GM19467 (cell line): ENCODE data around the gene BAIAP2L2.
"Not testable (repeated sequence)": the region's sequence is repeated elsewhere in the genome, so short reads cannot be mapped to it uniquely, and the experiment has no call there.

Experiments
- ATAC-seq: cut with Tn5 transposase; IDR thresholded peaks from one replicate; pipeline ENCODE4 v1.9.1; 2021; ENCODE audit warnings: mild to moderate bottlenecking, moderate library complexity; ENCODE audit not compliant: unreplicated experiment

Gene BAIAP2L2

DNA sequence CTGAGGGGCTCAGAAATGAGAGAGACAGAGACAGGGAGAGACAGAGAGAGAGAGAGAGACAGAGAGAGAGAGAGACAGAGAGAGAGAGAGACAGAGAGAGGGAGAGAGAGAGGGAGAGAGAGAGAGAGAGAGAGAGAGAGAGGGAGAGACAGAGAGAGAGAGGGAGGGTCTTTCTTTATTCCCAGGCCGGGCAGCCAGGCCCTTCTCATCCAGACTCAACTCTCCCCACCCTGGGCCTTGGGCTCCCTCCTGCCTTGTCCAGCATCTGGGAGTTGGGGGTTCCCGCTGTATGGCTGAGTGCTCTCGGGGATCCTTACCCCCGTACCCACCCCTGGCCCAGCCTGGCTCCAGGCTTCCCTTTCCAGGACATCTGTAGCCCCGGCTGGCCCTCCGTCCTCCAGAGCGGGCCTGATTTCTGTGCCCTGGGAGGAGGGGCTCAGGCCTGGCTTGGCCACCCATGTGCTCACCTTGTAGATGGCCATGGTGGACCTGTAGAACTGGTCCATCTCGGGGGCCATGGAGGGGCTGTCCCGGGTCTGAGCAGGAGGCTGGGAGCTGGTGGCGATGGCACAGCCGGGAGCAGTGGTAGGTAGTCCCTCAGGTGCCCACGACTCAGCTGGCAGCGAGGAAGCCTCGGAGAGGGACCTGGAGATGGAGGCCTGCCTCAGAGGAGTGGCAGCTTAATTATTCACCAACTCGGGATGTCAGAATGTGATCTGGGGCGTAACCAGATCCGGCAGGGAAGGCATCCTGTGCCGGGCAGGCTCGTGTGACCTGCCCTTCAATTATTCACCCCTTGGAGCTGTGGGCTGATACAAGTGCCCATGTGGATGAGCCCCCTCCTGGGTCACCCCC, at the start of gene BAIAP2L2:
TSS of gene BAIAP2L2 (minus strand) at position 677 of the 855 bp plus-strand sequence. CDS start at position 518, 159 bp downstream.
- no peak for ATAC-seq

GRCh38 chr22:38155703-38156102, 45.2 kb upstream of the BAIAP2L2 start:
- no peak for ATAC-seq

DNA sequence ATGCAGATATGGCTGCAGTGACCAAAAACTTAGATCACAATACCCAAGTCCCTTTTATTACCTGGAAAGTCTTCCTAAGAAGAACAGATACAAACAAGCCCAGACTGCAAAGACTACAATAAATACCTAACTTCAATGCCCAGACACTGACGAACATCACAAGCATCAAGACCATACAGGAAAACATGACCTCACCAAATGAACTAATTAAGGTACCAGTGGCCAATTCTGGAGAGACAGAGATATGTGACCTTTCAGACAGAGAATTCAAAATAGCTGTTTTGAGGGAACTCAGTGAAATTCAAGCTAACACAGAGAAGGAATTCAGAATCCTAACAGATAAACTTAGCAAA, 44.1 kb upstream of the BAIAP2L2 start:
- ATAC-seq, result not testable (repeated sequence)

GRCh38 chr22:38153821-38154562, 43.5 kb upstream of the BAIAP2L2 start:
- ATAC-seq, result no peak

DNA sequence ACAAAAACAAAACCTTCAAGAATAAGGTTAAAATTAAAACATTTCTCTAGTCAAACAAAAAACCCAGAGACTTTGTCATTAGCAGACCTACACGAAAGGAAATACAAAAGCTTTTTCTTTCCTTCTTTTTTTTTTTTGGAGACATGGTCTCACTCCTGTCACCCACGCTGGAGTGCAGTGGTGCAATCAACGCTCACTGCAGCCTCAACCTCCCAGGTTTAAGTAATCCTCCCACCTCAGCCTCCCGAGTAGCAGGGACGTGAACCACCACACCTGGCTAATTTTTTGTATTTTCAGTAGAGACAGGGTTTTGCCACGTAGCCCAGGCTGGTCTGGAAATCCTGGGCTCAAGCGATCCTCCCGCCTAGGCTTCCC, 40.6 kb upstream of the BAIAP2L2 start:
- no peak for ATAC-seq

DNA sequence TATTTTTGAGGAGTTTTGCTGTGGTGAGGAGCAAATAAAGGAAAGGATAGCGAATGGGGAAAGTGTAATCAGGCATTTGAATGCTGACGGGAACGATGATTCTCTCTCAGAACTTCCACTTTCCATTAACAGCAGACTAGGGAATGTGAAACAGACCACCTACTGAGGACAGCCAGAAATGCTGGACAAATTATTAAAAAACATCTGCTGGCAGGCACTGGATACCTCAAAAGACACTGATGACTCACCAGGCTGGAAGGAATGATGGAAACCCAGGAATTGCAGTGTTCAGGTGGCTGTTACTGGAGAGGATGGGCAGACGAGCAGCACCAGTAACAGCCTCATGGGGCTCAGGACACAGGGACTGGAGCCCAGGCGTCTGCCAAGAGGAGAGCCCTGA, 37.8 kb upstream of the BAIAP2L2 start:
- no peak for ATAC-seq

DNA sequence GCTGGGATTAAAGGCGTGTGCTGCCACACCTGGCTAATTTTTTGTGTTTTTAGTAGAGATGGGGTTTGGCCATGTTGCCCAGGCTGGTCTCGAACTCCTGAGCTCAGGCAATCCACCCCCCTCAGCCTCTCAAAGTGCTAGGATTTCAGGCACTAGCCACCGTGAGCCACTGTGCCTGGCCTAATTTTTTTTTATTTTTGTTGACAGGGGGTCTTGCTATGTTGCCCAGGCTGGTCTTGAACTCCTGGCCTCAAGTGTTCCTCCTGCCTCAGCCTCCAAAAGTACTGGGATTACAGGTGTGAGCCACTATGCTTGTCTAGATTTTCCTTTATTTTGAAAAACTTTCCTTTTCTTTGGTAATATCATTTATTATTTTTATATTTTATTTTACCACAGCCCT, 35.7 kb upstream of the BAIAP2L2 start:
- not testable (repeated sequence) for ATAC-seq

DNA sequence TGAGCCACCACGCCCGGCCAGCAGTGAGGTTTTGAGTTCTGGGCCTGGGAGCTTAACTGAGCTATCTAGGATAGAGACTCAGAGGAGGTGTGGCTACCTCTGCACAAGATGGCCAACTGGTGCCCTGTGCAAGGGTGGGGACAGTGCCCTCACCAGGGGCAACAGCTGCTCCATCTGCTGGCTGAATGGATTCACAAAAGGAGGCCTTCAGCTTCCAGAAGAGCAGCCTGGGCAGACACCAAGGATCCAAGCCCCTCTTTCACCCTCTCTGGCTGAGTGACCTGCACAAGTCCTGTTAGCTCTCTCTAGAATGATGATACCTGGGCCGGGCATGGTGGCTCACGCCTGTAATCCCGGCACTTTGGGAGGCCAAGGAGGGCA, 33.5 kb upstream of the BAIAP2L2 start:
- no peak for ATAC-seq

DNA sequence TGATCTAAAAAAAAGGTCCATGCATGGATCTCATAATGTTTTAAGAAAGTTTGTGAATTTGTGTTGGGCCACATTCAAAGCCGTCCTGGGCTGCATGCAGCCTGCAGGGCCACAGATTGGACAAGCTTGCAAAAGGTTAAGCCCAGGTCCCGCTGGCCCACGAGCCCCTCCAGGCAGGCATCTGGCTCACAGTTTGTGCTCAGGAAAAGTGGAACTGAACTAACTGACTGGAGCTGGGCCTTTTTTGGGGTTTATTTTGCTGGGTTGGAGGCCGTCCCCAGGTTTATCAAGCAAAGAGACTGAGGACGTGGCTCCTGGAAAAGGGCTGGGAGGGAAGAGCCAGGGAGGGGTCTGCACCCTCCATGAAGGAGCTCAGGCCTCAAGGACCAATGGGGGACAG, 32.1 kb upstream of the BAIAP2L2 start:
- ATAC-seq, result no peak

DNA sequence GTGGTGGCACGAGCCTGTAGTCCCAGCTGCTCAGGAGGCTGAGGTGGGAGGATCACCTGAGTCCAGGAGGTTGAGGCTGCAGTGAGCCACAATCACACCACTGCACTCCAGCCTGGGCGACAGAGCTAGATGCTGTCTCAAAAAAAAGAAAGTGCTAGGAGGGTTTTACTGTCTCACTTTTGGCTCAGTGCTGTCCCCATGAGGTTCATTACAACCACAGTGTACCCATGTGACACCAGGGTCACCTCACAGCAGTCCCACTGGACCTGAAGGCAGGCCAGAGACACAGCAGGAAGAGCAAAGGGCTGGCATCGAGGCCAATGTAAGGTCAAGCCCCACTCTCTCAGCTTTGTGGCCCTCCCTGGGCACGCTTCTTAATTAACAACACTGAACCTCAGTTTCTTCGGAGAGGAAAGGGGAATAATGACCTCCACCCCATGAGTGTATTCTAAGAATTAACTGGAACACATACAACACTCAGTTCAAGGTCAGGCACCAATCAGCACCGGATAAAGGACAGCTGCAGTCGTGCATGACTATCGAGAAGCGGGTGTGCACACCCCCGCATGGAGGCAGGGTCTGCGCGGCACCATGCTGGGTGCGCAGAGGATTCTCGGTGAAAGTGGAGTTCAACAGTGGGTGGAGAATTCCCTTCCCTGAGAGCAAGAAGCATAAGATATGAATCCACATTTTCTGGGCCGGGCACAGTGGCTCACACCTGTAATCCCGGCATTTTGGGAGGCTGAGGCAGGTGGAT, 30.9 kb upstream of the BAIAP2L2 start:
- ATAC-seq, result no peak

- ATAC-seq, result no peak
Measured at GRCh38 chr22:38139901-38140300, 29.4 kb upstream of the BAIAP2L2 start.

- ATAC-seq, result no peak
Measured at GRCh38 chr22:38138961-38139360, 28.5 kb upstream of the BAIAP2L2 start.

- ATAC-seq, result no peak
Measured at GRCh38 chr22:38137876-38138687, 27.6 kb upstream of the BAIAP2L2 start.

DNA sequence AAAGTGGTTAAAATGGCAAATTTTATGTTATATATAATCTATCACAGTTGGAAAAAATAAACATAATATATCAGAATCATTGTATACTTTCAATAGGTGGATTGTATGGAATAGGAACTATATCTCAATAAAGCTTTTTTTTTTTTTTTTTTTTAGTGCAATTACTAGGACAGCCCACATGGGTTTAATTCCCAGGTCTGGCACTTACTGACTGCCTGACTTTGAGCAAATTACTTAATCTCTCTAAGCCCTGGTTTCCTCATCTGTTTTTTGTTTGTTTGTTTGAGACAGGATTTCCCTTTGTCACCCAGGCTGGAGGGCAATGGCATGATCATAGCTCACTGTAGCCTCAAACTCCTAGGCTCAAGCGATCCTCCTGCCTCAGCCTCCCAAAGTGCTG, 26.1 kb upstream of the BAIAP2L2 start:
- ATAC-seq, result no peak

DNA sequence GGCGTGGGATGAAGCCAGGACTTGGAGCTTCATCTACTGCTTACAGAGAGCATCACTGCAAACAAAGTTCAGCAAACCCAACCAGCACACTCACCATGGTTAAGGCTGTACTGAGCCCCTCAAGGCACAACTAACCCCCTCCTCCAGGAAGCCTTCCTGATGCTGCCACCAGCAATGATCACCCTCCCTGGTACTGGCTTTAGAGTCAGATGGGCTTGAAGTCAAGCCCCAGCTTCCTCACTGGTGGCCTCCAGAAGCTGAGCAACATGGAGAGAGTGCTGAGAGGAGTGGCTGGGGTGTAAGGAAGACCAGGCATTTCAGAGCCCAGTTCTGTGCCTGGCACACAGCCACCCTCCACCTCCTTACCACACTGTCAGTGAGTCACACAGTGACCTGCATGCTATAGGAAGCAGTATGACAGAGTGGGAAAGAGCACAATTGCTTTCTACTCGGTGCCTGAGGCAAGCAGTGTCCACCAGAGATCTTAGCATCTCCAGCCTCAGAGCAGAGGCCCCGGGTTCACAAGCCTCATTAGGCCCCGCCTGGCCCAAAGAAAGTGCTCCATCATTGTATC, 24.7 kb upstream of the BAIAP2L2 start:
- ATAC-seq, result no peak

GRCh38 chr22:38133331-38133730, 22.8 kb upstream of the BAIAP2L2 start:
- ATAC-seq, result no peak

DNA sequence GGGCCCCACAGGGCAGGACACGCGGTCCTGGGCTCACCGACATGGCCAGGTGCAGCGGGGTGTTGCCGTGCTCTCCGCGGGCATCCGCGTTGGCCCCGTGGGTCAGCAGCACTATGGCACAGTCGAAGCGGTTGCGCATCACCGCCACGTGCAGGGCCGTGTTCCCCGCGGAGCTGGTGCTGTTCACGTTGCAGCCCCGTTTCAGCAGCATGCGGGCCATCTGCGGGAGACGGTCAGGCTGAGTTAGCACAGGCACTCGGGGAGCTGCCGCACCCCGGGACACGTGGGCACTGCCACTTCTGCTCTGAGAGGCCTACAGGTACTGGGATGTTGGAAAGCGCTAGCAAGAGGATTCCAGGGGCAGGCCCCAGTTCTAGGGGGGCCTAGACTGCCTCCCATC, 22.3 kb upstream of the BAIAP2L2 start:
- no peak for ATAC-seq

GRCh38 chr22:38132136-38132535, 21.7 kb upstream of the BAIAP2L2 start:
- no peak for ATAC-seq

GRCh38 chr22:38131399-38131798, 20.9 kb upstream of the BAIAP2L2 start:
- no peak for ATAC-seq

DNA sequence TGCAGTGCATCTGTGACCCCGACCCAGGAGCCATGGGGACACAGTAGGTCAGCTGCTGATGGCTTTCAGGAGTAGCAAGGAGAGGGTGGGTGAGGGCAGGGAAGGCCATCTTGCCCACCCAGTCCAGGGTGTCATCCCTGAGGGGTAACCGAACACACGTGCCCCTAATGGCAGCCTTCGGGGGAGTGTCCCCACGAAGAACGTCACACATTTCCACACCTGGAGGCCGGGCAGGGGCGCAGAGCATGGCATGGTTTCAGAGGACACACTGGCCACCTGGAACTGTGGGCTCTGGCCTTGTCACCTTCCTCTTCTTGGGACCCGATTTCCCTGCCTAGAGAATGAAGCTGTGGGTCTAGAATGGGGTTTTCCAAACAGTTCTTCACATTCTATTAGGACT, 19.4 kb upstream of the BAIAP2L2 start:
- ATAC-seq, result no peak
